Ovary (tissue), 3 donors: Measurements from ENCODE around the gene GLI3.

Source experiments
- EP300 ChIP-seq: sonication (generic); formaldehyde crosslinking; IDR thresholded peaks from one replicate; pipeline ENCODE4 v1.6.1; 2017; ENCODE audit warnings: antibody characterized with exemption
- POLR2A ChIP-seq: fragments of 450-650 bp; IDR thresholded peaks from one replicate; pipeline ENCODE4 v1.6.1; 2017; ENCODE audit warnings: antibody characterized with exemption, mild to moderate bottlenecking, moderate library complexity
- TF ChIP-seq, protein P1 (sequence below), 3 donors: fragments of 450-650 bp in 2 of 3; fragments of 200-600 bp in 1 of 3; IDR thresholded peaks; one replicate each; pipeline versions ENCODE4 v1.5.1 to v1.8.0; 2016 to 2022; ENCODE audit warnings: antibody characterized with exemption in 3 of 3, mild to moderate bottlenecking in 1 of 3
- donor health status: DM: no; HTN: no; CAD: no.

- TF ChIP-seq, protein P1, sequence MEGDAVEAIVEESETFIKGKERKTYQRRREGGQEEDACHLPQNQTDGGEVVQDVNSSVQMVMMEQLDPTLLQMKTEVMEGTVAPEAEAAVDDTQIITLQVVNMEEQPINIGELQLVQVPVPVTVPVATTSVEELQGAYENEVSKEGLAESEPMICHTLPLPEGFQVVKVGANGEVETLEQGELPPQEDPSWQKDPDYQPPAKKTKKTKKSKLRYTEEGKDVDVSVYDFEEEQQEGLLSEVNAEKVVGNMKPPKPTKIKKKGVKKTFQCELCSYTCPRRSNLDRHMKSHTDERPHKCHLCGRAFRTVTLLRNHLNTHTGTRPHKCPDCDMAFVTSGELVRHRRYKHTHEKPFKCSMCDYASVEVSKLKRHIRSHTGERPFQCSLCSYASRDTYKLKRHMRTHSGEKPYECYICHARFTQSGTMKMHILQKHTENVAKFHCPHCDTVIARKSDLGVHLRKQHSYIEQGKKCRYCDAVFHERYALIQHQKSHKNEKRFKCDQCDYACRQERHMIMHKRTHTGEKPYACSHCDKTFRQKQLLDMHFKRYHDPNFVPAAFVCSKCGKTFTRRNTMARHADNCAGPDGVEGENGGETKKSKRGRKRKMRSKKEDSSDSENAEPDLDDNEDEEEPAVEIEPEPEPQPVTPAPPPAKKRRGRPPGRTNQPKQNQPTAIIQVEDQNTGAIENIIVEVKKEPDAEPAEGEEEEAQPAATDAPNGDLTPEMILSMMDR (IDR thresholded peaks at IDR 0.05) = no peak
- TF ChIP-seq EP300 (no peak), POLR2A (no peak)
Measured at GRCh38 chr7:42138691-42139090, 98.3 kb downstream of the GLI3 start.
